GM21825 (cell line): ENCODE results near the gene CPSF3.

ENCODE experiments used
- ATAC-seq: cut with Tn5 transposase; IDR thresholded peaks from one replicate; pipeline ENCODE4 v1.9.1; 2021; ENCODE audit warnings: mild to moderate bottlenecking, moderate library complexity; ENCODE audit not compliant: unreplicated experiment

Gene CPSF3

GRCh38 chr2:9462886-9463697, 39.6 kb downstream of the CPSF3 start:
- no peak for ATAC-seq

GRCh38 chr2:9463698-9464034, 40.2 kb downstream of the CPSF3 start:
- no peak for ATAC-seq

DNA sequence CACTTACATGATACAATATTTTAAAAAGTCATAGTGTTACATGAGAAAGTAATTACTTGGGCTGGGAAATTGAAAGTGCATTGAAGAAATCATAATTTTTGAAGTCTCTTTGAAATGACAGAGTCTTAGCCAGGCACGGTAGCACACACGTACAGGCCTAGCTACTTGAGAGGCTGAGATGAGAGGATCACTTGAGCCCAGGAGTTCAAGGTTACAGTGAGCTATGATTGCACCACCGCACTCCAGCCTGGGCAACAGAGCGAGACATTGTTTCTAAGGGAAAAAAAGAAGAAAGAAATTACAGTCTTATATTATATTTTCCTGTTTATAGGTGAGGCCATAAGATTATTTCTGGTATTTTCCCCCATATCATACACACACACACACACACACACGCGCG, 41.7 kb downstream of the CPSF3 start:
- ATAC-seq = no peak

- no peak for ATAC-seq
These were observed 42.8 kb downstream of the CPSF3 start for GRCh38 chr2:9466147-9466683.

DNA sequence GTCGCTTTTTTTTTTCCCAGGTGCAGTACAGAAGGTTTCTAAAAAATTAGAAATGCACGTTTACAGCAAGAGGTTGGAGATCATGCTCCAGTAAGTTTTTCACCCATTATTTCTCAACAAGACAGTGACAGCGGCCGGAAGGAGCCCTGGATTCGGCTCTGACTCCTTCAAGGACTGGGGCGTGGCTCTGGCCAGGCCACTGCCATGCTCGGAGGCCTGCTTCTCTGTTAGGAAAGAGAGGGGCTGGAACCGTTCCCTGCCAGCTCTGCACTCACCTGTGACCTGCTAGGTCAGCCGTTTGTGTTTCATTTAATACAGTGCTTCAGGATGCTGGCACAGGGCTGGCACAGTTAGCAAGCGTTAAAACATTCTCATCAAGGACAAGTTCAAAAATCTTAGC, 44.2 kb downstream of the CPSF3 start:
- ATAC-seq = no peak

DNA sequence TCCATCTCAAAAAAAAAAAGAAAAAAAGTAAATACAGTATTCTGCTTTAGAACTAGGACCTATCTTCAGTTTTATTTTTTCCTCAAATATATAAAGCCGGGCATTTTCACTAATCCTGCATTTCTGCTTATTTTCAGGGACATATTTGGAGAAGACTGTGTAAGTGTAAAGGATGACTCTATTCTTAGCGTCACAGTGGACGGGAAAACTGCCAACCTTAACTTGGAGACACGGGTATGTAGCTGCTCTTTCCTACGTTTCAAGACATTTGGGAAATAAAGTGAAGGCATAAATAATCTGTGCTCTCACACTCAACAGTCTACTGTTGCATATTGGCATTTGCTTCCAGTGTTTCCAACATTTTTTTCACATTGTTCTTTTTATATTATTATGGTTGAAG, 47.8 kb downstream of the CPSF3 start:
- ATAC-seq = no peak

- ATAC-seq = no peak
These were observed 49.1 kb downstream of the CPSF3 start for GRCh38 chr2:9472511-9472910.

DNA sequence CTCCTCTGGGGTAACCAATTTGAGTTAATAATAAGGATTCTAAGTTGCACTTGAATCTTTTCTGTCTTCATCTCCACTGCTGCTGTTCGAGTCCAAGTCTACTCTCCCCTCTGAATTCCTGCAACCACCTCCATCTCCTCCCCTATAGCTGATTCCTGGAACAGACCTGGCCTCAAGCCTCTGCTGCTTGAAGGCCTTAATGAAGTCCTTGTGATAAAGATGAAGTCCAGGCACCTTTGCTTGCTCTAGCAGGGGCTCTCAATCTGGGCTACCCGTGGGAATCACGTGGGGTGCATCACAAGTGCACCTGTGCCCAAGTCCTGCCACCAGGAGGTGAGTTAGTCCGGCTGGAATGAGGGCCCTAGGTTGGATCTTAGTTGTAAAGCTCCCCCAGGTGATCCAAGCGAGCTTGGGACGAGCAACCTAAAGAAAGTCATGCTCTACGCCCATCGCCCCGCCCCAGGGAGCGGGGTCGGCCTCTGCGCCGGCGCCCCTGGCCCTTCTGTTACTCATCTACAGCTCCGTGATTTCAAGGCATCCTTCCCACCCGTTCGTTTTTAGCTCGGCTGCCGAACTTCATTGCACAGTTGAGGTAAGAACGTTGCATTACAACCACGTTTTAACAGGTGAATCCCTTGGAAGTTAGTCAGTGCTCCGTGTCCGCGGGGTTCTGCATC, 50.0 kb downstream of the CPSF3 start:
- ATAC-seq = no peak

GRCh38 chr2:9473985-9474360, 50.5 kb downstream of the CPSF3 start:
- peak; percentile 22 for ATAC-seq

DNA sequence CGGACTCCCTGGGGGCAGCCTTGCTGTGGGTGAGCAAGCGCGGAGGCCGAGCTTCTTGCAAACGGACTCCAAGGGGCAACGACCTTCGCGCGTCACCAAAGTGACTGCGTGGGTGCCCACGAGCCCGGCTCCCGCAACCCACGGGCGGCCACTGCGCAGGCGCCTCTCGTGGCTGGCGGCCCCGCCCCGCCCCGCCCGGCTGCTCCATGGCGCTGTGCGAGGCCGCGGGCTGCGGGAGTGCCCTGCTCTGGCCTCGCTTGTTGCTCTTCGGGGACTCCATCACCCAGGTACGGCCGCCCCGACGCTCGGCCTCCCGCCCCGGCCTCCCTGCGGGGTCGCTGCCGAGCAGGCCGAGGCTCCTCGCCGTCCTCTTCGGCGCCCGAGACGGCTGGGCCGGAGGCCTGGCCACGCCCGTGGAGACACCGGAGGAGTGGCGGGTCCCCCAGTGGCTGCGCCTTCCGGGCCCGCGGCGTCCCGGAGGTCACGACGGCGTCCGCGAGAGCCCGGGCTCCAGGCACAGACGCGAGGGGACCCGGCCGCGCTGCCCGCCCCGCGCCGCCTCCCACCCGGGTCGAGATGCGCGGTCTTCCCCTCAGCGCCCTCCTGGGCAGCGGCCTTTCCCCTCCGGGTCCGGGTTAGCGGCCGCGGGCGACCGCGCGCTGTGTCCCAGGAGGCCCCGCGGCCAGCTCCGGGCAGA, 51.1 kb downstream of the CPSF3 start, which contains the start of gene IAH1:
TSS of gene IAH1 (plus strand) at position 191 of the 697 bp plus-strand sequence. CDS start at position 207, 16 bp downstream.
- peak; percentile 67 for ATAC-seq

DNA sequence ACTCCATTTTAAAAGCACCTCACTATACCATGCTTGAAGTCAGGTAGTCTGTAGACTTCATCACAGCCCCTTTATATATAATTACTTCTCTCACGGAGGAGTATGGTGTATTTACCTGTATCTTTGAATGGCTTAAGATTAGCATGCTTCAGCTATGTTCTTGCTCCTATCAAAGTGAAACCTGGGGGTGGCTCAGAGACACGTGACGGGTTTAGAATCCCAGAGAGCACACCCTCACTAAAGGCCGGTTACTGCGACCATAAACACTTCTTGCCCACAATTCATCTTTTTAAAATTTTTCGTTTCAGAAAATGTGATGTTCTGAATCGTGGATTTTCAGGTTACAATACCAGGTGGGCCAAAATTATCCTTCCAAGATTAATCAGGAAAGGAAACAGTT, 54.5 kb downstream of the CPSF3 start:
- no peak for ATAC-seq

DNA sequence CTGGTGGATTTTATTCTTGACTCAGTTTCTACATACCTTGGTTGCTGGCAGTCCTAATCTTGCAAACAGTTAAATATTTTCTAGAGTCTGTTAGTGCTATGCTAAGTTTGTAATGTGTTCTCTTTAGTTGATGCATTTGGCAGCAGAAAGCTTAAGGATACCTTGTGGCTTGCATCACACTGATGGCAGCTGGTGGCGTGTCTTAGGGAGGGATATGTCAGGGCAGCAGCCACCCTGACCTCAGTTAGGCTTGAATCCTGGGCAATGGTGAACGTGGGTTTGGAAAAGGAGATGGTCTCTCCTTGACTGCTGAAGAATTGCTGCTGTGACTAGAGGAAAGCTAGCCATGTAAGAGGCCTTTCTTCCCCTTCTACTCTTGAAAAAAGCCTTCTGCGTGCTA, 55.1 kb downstream of the CPSF3 start:
- ATAC-seq = no peak

DNA sequence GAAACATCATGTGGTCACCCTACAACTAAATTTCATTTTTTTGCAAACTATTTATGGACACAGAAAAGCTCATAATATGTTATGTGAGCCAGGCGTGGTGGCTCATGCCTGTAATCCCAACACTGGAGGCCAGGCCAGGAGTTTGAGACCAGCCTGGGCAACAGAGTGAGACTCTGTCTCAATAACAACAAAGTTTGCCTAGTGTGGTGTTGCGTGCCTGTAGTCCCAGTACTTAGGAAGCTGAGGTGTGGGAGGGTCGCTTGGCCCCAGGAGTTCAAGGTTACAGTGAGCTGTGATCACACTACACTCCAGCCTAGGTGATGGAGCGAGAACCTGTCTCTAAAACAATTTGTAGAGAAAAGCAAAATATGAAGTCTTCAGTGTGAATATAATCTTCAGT, 56.7 kb downstream of the CPSF3 start:
- no peak for ATAC-seq

GRCh38 chr2:9483107-9483506, 59.7 kb downstream of the CPSF3 start:
- no peak for ATAC-seq

- no peak for ATAC-seq
These were observed 61.1 kb downstream of the CPSF3 start for GRCh38 chr2:9484533-9484932.

DNA sequence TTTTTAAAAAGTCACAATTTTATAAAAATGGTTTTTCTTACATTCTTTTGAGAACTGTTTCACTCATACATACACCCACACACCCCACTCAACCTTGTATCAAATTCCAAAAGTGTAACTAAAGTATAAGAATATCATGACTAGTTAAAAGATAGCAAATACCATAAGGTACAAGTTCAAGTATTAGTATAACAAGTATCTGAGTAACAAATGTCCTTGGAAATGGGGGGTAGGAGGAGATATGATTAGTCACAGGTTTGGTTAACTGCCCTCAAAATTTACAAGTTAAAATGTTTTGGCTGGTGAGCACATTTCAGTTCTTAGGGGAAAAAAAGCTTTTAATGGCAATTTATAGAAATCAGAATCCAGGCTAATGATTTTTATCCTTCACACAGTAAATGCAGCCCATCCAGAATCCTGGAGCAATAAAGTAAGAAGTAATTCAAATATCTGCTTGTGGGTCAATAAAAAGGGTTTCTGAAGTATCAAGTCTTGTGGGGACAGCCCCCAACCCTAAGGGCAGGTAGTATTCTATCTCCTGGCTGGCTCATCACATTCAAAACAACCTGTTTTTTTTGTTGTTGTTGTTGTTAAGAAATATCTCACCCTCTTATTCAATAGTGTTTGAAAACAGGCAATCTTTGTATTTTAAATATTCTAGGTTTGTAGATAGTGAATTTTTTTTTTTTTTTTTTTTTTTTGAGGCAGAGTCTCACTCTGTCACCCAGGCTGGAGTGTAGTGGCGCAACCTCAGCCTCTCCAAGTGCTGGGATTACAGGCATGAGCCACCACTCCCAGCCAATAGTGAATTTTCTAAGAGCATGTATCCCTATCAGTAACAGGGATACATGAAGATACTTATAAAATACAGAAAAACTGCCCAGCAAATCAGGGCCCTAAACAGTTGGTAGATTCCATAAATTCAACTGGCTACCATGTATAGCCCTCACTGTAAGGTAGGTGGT, 65.4 kb downstream of the CPSF3 start:
- ATAC-seq = no peak

DNA sequence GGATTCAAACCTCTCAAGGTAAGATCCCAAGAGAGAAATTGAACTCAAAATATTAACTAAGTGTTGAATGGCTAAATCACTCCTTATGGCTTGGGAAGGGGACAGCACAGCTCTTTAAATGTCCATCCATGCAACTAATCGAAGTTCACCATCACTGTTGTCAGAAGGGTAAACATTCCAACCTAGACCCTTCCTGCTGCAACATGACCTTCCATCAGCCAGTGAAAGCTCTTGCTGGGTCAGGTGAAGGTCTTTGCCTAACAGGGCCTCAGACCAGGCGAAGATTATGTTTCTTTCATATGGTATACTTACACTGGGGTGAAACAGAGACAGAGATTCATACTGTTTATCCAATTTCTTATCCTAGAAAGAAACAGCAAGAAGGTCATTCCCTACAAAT, 67.3 kb downstream of the CPSF3 start:
- ATAC-seq = no peak

DNA sequence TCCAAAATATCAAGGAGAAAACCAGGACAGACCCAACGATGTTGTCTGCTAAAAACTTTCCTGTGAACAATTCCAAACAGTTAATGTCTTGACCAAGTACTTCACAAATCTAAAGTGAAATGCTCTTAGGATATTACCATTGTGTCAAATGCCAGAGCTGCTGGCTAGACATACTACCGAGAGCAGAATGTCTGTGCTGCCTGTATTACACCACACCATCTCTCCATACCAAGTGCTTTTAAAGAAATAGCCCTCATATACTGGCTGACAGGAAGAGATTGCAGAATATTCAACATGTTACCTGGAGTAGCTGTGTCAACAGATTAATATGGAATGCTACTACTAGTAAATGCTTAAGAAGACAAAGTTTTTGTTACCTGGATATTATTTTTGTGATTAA, 69.5 kb downstream of the CPSF3 start:
- no peak for ATAC-seq

DNA sequence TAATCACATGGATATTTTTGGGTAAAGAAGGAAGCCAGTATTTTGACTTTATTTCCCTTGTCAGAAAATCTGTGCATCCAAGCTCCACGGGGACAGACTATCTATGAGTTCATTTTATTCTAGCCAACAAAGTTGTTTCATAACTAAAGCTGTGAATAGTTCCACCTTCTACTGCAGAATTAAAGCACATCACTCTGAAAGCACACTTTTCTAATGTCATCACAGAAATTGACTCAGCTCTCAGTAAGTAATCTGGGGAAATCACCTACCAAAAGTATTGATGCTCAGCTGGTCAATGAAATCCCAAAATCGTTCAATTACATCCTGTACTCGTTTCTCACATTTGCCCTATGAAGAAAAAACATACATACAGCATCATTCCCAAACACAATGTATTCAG, 70.0 kb downstream of the CPSF3 start:
- no peak for ATAC-seq

- no peak for ATAC-seq
These were observed 70.6 kb downstream of the CPSF3 start for GRCh38 chr2:9494081-9494480.

DNA sequence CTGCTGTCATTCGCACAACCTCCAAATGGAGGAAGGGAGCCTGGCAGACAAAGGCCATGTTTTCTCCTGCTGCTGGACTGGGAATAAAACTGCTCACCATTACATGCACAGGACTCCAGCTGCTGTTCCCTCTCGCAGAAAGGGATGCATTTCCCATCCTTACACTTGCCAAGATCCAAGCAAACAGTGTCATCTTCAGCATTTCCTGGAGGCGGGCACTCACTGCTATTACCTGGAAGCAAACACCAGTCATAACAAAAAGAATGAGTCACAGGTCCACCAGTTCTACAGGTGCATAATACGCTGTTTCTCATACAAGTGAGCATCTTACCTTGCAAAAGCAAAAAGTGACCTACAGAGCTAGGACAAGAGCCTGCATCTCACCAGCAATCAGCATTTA, 73.6 kb downstream of the CPSF3 start:
- no peak for ATAC-seq
